ENCODE measurements around the gene EIF2S3. TPM values are rescaled to one million over a fixed set of nuclear protein-coding genes. Genes with fewer than 3 reads are reported as not detected.

Gene EIF2S3
- total RNA-seq, 1 donor from 2014 or later: 426 TPM

DNA sequence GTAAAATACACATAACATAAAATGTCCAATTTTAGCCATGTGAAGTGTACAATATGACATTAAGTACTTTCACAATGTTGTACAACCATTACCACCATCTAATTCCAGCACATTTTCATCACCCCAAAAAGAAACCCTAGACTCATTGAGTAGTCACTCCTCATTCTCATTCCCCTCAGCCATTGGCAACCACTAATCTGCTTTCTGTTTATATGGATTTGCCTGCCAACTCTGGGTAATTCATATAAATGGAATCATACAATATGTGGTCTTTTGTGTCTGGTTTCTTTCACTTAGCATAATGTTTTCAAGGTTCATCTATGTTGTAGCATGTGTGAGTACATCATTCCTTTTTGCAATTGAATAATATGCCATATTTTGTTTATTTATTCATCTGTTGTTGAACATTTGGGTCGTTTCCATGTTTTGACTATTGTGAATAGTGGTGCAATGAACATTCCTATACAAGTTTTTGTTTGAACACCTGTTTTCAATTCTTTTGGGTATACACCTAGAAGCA is 43.0 kb downstream of the EIF2S3 start:
- H3K4me1 Mint-ChIP-seq: peaks cover 4% of the 10 kb centered on the region
- TF ChIP-seq, protein P1, sequence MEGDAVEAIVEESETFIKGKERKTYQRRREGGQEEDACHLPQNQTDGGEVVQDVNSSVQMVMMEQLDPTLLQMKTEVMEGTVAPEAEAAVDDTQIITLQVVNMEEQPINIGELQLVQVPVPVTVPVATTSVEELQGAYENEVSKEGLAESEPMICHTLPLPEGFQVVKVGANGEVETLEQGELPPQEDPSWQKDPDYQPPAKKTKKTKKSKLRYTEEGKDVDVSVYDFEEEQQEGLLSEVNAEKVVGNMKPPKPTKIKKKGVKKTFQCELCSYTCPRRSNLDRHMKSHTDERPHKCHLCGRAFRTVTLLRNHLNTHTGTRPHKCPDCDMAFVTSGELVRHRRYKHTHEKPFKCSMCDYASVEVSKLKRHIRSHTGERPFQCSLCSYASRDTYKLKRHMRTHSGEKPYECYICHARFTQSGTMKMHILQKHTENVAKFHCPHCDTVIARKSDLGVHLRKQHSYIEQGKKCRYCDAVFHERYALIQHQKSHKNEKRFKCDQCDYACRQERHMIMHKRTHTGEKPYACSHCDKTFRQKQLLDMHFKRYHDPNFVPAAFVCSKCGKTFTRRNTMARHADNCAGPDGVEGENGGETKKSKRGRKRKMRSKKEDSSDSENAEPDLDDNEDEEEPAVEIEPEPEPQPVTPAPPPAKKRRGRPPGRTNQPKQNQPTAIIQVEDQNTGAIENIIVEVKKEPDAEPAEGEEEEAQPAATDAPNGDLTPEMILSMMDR (conservative IDR thresholded peaks at IDR 0.05): no peak
- H3K36me3 Mint-ChIP-seq (ENCODE audit: low read depth): no peaks in the 10 kb centered on the region
- no peak overlapping the region for H3K4me3 Mint-ChIP-seq
- H3K9me3 Mint-ChIP-seq: no peaks in the 10 kb centered on the region
- DNase-seq (ENCODE audit: low read depth, low spot score): no peak
- H3K27me3 Mint-ChIP-seq (ENCODE audit: low read depth): no peaks in the 10 kb centered on the region
- no peak overlapping the region for H3K27ac Mint-ChIP-seq (ENCODE audit: unreplicated experiment)

DNA sequence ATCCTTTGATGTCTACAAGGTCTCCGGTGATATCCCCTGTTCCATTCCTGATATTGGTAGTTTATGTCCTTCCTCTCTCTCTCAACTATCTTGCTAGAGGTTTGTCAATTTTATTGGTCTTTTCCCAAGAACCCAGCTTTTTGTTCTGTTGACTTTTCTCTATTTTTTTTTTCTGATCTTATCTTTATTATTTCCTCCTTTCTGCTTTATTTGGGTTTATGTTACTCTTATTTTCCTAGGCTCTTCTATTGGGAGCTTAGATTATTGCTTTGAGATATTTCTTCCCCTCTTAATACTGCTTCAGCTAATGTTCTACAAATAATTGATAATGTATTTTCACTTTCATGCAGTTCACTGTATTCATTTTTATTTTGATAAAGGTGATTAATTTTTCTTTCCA is 44.2 kb downstream of the EIF2S3 start:
- Mint-ChIP-seq H3K27me3 (ENCODE audit: low read depth) (no peaks in the 10 kb centered on the region), H3K9me3 (no peaks in the 10 kb centered on the region), H3K4me3 (no peak overlapping the region), H3K27ac (ENCODE audit: unreplicated experiment) (no peak overlapping the region), H3K36me3 (ENCODE audit: low read depth) (no peaks in the 10 kb centered on the region), H3K4me1 (peaks cover 4% of the 10 kb centered on the region)
- DNase-seq (ENCODE audit: low read depth, low spot score): no peak
- TF ChIP-seq, protein P1 (conservative IDR thresholded peaks at IDR 0.05): no peak

DNA sequence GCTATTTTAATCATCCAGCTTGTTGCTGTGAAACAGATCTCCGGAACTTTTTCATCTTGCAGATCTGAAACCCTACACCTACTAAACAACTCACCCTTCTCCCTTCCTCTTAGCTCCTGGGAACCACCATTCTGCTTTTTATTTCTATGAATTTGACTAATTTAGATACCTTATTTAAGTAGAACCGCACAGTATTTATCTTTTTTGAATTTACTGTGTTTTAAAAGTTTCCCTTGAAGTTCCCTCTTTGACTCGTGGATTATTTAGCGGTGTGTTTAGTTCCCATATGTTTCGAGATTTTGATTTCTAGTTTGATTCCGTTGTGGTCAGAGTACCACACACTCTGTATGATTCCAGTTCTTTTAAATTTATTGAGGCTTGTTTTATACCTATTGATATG is 44.6 kb downstream of the EIF2S3 start:
- no peaks in the 10 kb centered on the region for H3K36me3 Mint-ChIP-seq (ENCODE audit: low read depth)
- H3K27ac Mint-ChIP-seq (ENCODE audit: unreplicated experiment): no peak overlapping the region
- DNase-seq (ENCODE audit: low read depth, low spot score): no peak
- TF ChIP-seq, protein P1 (conservative IDR thresholded peaks at IDR 0.05): no peak
- peaks cover 4% of the 10 kb centered on the region for H3K4me1 Mint-ChIP-seq
- no peaks in the 10 kb centered on the region for H3K27me3 Mint-ChIP-seq (ENCODE audit: low read depth)
- no peak overlapping the region for H3K4me3 Mint-ChIP-seq
- no peaks in the 10 kb centered on the region for H3K9me3 Mint-ChIP-seq

DNA sequence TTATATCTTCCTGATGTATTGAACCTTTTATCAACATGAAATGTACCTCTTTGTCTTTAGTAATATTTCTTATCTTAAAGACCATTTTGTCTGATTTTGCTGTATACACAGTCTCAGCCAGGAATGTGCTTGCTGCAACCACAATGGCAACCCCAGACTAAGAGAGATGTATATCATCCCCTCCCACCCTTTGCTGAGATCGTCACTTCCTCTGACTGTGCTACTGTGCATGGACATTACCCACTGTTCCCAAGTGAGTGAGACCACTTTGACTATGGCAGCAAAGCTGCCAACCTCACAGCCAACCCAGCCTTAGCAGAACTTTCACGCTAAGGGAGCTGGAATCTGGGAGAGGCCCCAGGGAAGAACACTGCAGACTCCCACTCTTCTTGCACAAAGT is 46.0 kb downstream of the EIF2S3 start:
- Mint-ChIP-seq H3K36me3 (ENCODE audit: low read depth) (no peaks in the 10 kb centered on the region), H3K9me3 (no peaks in the 10 kb centered on the region), H3K4me1 (peaks cover 4% of the 10 kb centered on the region), H3K27me3 (ENCODE audit: low read depth) (no peaks in the 10 kb centered on the region), H3K27ac (ENCODE audit: unreplicated experiment) (no peak overlapping the region), H3K4me3 (no peak overlapping the region)
- TF ChIP-seq, protein P1 (conservative IDR thresholded peaks at IDR 0.05): no peak
- no peak for DNase-seq (ENCODE audit: low read depth, low spot score)

DNA sequence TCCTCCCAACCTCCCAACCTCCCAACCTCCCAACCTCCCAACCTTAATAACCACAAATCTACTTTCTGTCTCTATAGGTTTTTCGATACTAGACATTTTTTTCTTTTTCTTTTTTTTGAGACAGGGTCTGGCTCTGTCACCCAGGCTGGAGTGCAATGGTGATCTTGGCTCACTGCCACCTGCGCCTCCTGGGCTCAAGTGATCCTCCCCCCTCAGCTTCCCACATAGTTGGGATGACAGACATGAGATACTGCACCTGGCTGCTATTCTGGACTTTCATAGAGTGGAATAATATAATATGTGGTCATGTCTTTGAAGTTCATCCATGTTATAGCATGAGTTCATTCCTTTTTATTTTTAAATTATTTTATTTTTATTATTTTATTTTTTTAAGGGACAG is 55.3 kb downstream of the EIF2S3 start:
- Mint-ChIP-seq H3K27ac (ENCODE audit: unreplicated experiment) (no peak overlapping the region), H3K36me3 (ENCODE audit: low read depth) (no peaks in the 10 kb centered on the region), H3K4me3 (no peak overlapping the region), H3K9me3 (no peaks in the 10 kb centered on the region), H3K27me3 (ENCODE audit: low read depth) (no peaks in the 10 kb centered on the region), H3K4me1 (no peaks in the 10 kb centered on the region)
- TF ChIP-seq, protein P1 (conservative IDR thresholded peaks at IDR 0.05): no peak
- DNase-seq (ENCODE audit: low read depth, low spot score): no peak

DNA sequence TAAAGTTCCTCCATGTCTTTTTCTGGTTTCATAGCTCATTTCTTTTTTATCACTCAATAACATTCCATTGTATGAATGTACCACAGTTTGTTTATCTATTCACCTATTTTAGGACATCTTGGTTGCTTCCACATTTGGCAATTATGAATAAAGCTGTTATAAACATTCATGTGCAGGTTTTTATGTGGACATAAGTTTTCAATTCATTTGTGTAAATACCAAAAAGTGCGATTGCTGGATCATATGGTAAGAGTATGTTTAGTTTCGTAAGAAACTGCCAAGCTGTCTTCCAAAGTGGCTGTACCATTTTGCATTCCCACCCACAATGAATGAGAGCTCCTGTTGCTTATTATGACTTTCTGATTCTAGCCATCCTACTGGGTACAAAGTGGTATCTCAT is 58.4 kb downstream of the EIF2S3 start:
- TF ChIP-seq, protein P1 (conservative IDR thresholded peaks at IDR 0.05): no peak
- Mint-ChIP-seq H3K36me3 (ENCODE audit: low read depth) (no peaks in the 10 kb centered on the region), H3K9me3 (no peaks in the 10 kb centered on the region), H3K4me3 (no peak overlapping the region), H3K27me3 (ENCODE audit: low read depth) (no peaks in the 10 kb centered on the region), H3K27ac (ENCODE audit: unreplicated experiment) (peak overlapping the region; percentile 9), H3K4me1 (no peaks in the 10 kb centered on the region)
- DNase-seq (ENCODE audit: low read depth, low spot score): no peak
